ENCODE results near the gene ZNF618.
"Not testable (repeated sequence)": the region's sequence is repeated elsewhere in the genome, so short reads cannot be mapped to it uniquely, and the experiment has no call there.

Gene ZNF618

DNA sequence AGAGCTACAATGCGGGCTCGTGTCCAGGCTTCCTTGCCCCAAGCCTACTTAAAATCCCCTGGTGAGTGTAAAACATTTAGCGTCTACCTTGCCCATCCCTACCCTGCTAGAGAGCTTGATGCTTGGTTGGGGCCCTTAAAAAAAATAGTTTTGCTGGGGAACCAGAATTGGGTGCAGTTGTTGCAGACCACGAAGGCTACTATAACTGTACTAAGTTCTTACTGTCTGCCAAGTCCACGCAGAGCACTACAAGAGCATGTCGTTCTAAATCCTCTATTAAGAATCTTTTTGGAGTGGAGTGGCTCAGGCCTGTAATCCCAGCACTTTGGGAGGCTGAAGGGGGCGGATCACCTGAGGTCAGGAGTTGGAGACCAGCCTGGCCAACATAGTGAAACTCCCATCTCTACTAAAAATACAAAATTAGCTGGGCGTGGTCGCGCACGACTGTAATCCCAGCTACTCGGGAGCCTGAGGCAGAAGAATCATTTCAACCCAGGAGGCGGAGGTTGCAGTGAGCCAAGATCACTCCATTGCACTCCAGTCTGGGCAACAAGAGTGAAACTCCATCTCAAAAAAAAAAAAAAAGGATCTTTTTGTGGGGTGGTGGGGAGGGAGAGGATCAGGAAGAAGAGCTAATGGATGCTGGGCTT is 206.8 kb downstream of the ZNF618 start:
- not testable (repeated sequence) for DNase-seq (ENCODE audit: low read depth)

DNA sequence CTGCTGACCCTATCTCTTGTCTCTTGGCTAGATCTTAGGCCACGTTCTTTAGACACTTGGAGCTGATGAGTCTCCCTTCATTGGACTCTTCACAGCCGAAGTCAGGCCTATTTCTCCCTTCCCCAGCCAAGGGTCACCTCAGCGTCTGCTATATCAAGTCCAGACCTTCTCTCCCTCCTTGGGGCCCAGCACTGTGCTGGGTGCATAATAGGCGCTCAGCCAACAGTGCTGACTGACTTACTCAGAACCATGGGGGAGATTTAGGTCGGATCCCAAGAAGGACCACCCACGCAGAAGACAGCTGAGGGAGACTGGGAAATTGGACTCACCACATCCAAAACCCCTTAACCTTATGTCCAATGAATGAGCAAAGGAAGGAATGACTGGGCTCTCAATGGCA is 207.6 kb downstream of the ZNF618 start:
- no peak for DNase-seq (ENCODE audit: low read depth)

DNA sequence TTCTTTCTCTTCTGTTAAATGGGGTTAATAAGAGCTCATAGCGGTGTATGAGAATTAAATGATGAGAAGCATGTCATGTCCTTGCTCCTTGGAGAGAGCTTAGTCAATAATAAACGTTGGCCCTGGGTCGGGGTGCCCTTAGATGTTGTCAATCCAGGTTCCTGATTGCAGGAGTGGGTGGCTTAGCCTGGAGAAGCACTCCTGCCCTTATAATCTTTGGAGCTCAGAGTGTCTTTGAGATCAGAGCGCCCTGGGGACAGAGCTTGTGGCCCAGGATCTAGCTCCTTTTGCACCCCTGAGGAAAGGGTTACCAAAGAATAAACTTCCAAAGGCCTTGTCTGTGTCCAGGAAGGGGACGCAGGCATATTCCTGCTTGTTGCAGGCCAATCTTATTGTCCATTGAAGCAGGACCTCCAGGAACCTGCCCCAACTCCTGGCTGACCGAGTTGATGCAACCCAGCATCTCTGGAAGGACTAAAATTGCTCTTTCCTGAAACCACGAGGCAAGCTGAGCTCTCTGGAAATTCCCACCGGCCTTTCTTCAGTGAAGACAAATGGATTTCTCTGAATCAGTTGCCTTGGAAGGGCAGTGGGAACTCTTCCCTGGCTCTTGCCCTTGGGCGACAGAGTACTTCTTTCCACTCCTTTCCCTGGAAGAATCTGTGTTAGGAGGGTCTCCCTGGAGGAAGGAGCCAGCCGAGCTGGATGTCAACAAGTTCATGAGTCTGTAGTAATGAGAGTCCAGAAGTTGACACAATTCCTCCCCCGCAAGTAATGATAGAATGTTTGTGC is 208.4 kb downstream of the ZNF618 start:
- DNase-seq (ENCODE audit: low read depth): no peak

- DNase-seq (ENCODE audit: low read depth): no peak
Measured at GRCh38 chr9:114085387-114085789, 209.3 kb downstream of the ZNF618 start.

- DNase-seq (ENCODE audit: low read depth): no peak
Measured at GRCh38 chr9:114086009-114086408, 209.9 kb downstream of the ZNF618 start.

DNA sequence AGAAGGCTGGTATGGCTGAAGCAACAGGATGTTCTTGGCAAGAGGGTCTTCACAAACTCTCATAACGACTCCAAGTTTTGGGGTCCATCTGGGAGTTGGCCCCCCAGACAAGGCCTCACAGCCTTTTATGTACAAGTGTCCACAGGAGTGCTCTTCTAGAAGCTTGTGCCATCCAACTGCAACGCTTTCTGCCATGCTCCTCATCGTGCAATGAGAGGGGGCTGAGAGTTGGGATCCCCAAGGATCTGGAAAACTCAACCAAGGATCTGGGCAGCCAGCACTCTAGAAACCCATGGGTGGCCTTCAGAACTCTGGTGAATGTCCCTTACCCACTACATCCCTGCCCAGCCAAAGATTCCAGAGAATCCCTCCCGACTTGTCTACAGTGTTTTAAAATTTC is 210.5 kb downstream of the ZNF618 start:
- no peak for DNase-seq (ENCODE audit: low read depth)

DNA sequence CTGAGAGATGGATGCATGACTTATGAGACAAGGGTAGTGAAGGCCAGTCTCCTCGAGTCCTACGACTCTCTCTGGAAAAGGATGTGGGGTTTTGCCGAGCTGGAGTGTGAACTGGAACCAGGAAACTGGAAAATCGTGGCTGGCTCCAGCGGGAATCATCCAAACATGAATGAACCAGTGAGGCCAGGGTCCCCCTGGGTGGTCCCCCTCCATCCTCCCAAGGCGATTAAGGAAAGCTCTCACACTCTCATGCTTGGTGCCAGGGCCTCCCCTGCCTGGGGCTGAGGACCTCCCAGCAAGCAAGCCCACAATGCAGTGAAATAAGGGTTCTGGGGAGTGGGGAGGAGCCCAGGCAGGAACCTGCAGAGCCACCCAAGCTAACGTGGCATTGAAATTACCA is 211.6 kb downstream of the ZNF618 start:
- no peak for DNase-seq (ENCODE audit: low read depth)

- DNase-seq (ENCODE audit: low read depth): no peak
Measured at GRCh38 chr9:114088571-114089170, 212.6 kb downstream of the ZNF618 start.

GRCh38 chr9:114089206-114089840 is 213.2 kb downstream of the ZNF618 start:
- DNase-seq (ENCODE audit: low read depth): no peak

DNA sequence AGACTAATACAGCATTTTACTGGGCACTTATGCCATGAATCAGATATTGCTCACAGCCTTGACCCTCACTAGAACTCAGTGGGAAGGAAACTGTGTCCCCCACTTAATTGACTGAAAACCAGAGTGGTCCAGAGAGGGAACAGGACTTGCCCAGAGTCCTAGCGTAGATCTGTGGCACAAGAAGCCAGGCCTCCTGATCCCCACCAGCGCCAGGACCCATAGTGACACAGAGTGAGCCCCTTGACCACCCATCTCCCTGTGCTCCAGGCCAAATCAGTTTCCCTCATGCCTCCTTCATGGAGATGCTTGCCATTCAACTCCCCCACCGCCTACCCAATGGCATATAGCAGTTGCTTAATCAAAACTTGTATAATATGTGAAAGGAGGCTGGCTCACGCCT is 214.7 kb downstream of the ZNF618 start:
- no peak for DNase-seq (ENCODE audit: low read depth)

- DNase-seq (ENCODE audit: low read depth): no peak
Measured at GRCh38 chr9:114091711-114092110, 215.6 kb downstream of the ZNF618 start.

- DNase-seq (ENCODE audit: low read depth): no peak
Measured at GRCh38 chr9:114092336-114092735, 216.2 kb downstream of the ZNF618 start.

DNA sequence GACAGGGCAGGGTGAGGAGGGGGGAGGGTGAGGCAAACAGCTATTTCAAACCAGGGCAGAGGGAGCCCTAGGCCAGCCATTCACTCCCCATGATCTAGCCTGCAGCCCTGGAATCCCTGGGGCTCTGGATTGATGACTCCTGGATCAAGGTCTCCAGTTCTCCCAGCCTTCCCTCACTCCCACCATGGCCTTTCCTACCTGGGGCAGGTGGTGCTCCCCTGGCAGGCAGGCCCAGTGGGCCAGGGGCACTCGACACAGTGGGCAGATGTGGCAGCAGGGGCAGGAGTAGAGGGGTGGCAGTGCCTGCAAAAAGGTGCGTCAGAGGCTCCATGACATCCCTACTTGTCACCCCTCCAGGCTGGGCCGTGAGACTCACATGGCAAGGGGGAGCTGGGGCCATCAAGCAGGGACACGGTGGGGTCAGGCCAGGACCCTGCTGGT is 216.9 kb downstream of the ZNF618 start:
- no peak for DNase-seq (ENCODE audit: low read depth)

GRCh38 chr9:114093761-114094505 is 217.8 kb downstream of the ZNF618 start:
- no peak for DNase-seq (ENCODE audit: low read depth)

- no peak for DNase-seq (ENCODE audit: low read depth)
Measured at GRCh38 chr9:114094971-114095370, 218.9 kb downstream of the ZNF618 start.

DNA sequence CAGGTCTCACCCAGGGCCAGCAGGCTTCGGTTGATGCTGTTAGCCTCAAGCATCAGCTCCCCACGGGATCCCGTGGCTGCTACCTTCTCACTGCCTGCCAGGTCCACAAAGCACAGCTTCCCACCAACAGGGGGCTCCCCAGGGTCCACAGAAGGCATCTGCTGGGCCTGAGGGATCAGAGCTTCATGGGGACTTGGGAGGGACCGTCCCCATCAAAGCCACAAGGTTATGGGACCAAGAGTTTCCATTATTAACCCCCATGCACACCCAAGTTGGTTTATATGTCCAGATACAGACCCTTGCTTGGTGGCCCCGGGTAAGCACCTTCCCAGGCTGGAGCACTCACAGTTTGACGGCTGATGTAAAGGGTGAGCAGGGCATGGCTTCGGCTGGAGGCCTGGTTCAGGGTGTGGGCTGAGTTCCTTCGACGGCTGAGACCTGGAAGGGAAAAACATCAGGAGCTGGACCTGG is 220.0 kb downstream of the ZNF618 start:
- DNase-seq (ENCODE audit: low read depth): no peak

DNA sequence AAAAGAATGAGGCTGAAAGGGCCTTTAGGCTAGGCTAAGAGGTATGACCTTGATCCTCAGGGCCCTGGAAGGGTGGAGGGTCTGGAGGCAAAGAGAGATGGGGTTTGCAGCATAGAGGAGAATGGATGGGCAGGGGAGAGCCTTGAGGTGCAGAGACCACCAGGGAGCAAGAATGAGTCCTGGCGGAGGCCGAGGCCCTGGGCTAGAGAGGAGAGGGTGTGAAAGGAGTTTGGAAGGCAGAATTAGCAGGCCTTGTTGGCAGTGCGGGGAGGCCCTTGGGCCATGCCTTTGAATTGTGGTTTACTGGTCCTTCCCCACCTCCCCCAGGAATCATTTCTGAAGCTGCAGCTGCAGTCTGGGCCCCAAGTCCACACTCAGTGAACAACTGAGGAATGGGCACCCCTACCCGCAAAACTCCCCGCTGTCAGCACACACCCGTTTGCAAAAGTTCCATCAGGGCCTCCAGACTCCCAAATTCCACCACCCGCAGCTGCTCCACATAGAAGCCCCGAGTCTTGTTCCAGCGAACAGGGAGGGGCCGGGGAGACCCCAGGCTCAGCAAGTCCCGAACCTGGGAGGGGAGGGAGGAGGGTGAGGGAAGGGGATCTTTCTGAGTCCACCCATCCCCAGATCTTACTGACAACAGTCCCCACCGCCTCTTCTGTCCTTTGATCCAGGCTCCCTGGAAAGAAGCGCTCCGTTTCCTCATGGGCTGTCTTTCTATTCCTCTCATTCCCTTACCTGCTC is 220.9 kb downstream of the ZNF618 start:
- no peak for DNase-seq (ENCODE audit: low read depth)

- DNase-seq (ENCODE audit: low read depth): peak; percentile 24
Measured at GRCh38 chr9:114097613-114098020, 221.5 kb downstream of the ZNF618 start.

- no peak for DNase-seq (ENCODE audit: low read depth)
Measured at GRCh38 chr9:114098021-114098935, 222.2 kb downstream of the ZNF618 start.
